Astrocyte of the cerebellum (primary cell): ENCODE data around the gene NFKB2.

ENCODE experiments used
- DNase-seq: peaks from one replicate; pipeline ENCODE4 v3.0.0-alpha.2; 2011; ENCODE audit warnings: low read depth
- H3K4me3 ChIP-seq: 2 replicates; pipeline ENCODE4 v1.5.1; 2011; ENCODE audit warnings: mild to moderate bottlenecking, low read depth, low read length, moderate library complexity
- in situ Hi-C: cut with HindIII; loops from 2 replicates; pipeline ENCODE4 v1.10.0; 2017; ENCODE audit warnings: low sequenced_read_pairs
- TF ChIP-seq, protein P1 (sequence below): IDR thresholded peaks from 2 replicates; pipeline ENCODE4 v1.5.1; 2012; ENCODE audit warnings: low read length, low read depth, moderate library complexity, mild to moderate bottlenecking; ENCODE audit errors: missing control alignments

The NFKB2 gene

DNA sequence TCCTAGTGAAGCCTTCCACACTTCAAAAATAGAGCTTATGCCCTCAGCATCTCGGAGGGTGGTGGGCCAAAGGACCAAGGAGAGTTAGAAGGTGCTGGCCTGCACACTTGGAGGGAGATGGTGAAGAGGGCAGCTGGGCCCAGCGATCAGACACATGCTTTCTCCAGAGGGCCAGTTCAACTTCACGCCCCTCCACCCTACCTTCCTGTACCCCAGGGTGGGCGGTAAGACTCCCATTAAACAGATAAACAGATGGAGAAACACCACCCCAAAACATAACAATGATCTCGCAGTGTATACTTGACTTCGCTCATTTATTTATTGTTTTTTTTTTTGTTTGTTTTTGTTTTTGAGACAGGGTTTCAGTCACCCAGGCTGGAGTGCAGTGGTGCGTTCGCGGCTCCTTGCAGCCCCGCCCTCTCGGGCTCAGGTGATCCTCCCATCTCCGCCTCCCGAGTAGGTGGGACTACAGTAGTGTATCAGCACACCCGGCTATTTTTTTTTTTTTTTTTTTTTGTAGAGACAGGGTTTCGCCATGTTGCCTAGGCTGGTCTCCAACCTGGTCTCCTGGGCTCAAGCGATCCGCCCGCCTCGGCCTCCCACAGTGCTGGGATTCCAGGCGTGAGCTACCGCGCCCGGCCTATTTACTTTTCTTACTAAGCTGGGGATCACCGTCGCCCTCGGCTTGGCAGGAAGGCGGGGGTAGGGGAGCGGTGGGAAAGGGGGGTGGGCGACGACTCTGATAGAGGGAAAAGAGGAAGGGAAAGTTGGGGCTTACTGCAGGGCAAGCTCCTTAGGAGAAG is 54.0 kb downstream of the NFKB2 start:
- TF ChIP-seq, protein P1, sequence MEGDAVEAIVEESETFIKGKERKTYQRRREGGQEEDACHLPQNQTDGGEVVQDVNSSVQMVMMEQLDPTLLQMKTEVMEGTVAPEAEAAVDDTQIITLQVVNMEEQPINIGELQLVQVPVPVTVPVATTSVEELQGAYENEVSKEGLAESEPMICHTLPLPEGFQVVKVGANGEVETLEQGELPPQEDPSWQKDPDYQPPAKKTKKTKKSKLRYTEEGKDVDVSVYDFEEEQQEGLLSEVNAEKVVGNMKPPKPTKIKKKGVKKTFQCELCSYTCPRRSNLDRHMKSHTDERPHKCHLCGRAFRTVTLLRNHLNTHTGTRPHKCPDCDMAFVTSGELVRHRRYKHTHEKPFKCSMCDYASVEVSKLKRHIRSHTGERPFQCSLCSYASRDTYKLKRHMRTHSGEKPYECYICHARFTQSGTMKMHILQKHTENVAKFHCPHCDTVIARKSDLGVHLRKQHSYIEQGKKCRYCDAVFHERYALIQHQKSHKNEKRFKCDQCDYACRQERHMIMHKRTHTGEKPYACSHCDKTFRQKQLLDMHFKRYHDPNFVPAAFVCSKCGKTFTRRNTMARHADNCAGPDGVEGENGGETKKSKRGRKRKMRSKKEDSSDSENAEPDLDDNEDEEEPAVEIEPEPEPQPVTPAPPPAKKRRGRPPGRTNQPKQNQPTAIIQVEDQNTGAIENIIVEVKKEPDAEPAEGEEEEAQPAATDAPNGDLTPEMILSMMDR, result no peak
- in situ Hi-C loops, result no loop called here
- H3K4me3 ChIP-seq, result peak overlapping the region; percentile 60
- no peak for DNase-seq

- in situ Hi-C loops, result no loop called here
- DNase-seq, result no peak
- TF ChIP-seq, protein P1, result no peak
- H3K4me3 ChIP-seq, result peak overlapping the region; percentile 60
Measured at GRCh38 chr10:102450124-102450373, 54.5 kb downstream of the NFKB2 start.

GRCh38 chr10:102450374-102451104 is 55.0 kb downstream of the NFKB2 start:
- H3K4me3 ChIP-seq, result peak overlapping the region; percentile 60
- in situ Hi-C loops, result no loop called here
- DNase-seq, result no peak
- TF ChIP-seq, protein P1, result no peak

GRCh38 chr10:102451105-102451969 is 55.8 kb downstream of the NFKB2 start, which contains the start of gene C10orf95:
TSS of gene C10orf95 (minus strand) at chr10:102451543. CDS start at chr10:102451093, 450 bp downstream.
- H3K4me3 ChIP-seq, result peak within 1 kb of the TSS; percentile 60
- TF ChIP-seq, protein P1, result no peak
- no peak for DNase-seq
- in situ Hi-C loops, result no loop called here
